SIG-M5 treated with dmso at 0.1 percent for 504 hours (cell line): ENCODE data around the gene IQCF6.
"Not testable (repeated sequence)": the region's sequence is repeated elsewhere in the genome, so short reads cannot be mapped to it uniquely, and the experiment has no call there.

Source experiments
- DNase-seq: peaks from one replicate; lab custom pipeline; 2025; ENCODE audit not compliant: unreplicated experiment; lab: John Stamatoyannopoulos, UW

The IQCF6 gene

DNA sequence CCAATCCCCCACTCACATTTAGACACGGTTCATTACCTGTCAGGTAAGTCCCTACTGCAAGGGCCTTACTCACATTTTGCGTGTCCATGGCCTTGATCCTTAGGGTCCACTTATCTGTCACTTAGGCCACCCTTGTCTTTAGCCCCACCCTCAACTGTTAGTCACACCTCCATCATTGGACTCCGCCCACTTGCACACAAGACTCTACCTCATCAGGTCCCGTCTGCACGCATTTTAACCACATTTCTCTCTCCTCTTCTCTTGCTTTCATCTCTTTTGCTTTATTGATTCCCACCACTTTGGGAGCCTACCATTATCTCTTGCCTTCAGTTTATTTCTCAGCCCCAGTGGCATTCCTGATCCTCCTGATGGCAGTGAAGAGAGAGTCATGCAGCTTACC, at the start of gene IQCF6:
IQCF6 (minus strand) TSS at position 101 of the 400 bp plus-strand sequence; CDS start at position 88, 13 bp downstream.
- no peak for DNase-seq

DNA sequence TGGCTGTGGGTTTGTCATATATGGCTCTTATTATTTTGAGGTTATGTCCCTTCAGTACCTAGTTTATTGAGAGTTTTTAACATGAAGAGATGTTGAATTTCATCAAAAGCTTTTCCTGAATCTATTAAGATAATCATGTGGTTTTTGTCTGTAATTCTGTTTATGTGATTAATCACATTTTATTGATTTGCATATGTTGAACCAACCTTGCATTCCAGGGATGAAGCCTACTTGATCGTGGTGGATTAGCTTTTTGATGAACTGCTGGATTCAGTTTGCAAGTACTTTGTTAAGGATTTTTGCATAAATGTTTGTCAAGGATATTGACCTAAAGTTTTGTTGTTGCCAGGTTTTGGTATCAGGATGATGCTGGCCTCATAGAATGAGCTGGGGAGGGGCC, 49.3 kb upstream of the IQCF6 start:
- DNase-seq: no peak

- no peak for DNase-seq
These were observed 40.8 kb upstream of the IQCF6 start for GRCh38 chr3:51819709-51820406.

- DNase-seq: no peak
These were observed 40.1 kb upstream of the IQCF6 start for GRCh38 chr3:51819151-51819550.

GRCh38 chr3:51817375-51817774, 38.3 kb upstream of the IQCF6 start:
- DNase-seq: no peak

GRCh38 chr3:51816723-51817122, 37.7 kb upstream of the IQCF6 start:
- DNase-seq: no peak

GRCh38 chr3:51815614-51816013, 36.6 kb upstream of the IQCF6 start:
- DNase-seq: no peak

GRCh38 chr3:51814034-51814433, 35.0 kb upstream of the IQCF6 start:
- DNase-seq: no peak

DNA sequence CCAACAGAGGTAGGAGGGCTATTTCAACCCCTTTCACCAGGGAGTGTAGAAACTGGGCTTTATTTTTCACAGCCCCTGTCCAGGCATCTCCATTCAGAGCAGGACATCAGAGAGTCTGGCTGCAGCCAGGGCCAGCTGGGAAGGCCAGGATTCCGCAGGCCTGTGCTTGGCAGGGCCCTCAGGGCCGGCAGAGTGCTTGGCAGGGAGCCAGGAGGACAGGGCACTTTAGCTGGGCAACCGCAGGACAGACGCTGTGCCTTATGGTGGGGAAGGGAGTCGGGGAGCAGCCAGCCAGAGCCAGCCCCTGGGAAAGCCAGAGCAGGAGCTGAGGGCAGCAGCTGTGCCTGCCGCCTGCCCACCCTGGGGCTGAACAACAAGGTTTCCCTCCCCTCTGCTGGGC, 34.5 kb upstream of the IQCF6 start:
- no peak for DNase-seq

DNA sequence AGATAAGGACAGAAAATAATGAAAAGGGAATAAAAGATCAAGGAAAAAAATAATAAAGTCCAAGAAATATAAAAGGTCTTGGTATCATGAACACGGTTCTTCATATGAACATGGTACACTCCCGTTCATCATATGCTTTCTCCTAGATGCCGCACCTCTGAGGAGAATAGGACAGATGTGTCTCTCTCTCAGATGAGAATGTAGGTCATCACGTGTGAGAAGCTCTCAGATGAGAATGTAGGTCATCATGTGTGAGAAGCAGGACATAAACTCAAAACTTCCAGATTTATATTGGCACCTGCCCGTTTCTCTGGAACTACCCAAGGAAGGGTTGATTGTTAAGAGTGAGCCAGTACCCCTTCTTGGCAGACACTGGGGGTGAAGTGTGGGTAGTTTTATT, 29.9 kb upstream of the IQCF6 start:
- DNase-seq: no peak

GRCh38 chr3:51802106-51802703, 23.2 kb upstream of the IQCF6 start:
- DNase-seq: no peak

DNA sequence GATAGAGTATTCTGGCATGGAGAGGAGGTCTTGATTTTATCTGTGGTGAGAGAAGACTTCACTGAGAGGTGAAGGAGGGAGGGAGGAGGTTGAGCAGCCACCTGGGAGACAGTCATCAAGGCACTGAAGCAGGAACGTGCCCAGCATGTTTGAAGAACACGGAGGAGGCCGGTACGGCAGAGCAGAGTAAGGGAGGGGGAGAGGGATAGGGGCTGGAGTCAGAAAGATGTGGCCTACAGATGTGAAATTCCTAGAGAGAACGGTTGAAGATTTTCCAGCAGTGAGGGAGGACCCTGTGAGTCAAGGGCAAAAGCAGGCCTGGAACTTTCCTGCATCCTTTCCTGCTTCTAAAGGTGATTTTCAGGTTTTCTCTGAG, 21.7 kb upstream of the IQCF6 start:
- no peak for DNase-seq

GRCh38 chr3:51799879-51800749, 21.1 kb upstream of the IQCF6 start:
- peak; percentile 71 for DNase-seq

DNA sequence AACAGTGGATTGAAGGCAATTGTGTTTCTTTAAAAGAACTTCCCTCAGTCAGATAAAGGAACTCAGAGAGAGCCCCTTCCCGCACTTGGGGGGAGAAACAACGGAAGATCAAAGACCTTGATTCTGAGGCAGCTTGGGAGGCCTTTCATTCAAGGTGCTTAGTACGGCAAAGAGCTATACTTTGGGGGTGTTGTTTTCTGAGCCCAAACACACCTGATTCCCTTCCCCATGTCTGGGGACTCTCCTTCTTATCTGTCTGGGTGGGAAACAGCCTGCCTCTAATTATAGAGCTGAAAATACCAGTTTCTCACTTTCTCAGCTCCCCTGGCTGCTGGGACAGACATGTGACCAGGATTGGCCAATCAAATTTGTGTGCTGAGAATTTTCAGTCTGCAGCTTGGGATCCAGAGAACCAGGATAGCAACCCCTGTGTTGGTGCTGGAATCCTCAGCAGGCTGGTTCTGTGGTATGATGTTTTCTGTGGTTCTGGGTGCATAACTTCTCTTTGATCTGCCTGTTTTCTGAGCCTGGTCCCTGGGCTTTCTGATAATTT, 19.4 kb upstream of the IQCF6 start:
- no peak for DNase-seq

DNA sequence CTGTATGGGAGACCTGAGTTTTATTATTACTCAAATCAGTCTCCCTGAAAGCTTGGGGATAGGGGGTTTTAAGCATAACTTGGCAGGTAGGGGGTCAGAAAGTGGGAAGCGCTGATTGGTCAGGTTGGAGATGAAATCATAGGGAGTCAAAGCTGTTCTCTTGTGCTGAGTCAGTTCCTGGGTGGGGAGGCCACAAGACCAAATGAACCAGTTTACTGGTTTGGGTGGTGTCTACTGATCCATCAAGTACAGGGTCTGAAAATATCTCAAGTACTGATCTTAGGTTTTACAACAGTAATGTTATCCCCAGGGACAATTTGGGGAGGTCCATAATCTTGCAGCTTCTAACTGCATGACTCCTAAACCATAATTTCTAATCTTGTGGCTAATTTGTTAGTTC, 17.8 kb upstream of the IQCF6 start:
- DNase-seq: no peak

DNA sequence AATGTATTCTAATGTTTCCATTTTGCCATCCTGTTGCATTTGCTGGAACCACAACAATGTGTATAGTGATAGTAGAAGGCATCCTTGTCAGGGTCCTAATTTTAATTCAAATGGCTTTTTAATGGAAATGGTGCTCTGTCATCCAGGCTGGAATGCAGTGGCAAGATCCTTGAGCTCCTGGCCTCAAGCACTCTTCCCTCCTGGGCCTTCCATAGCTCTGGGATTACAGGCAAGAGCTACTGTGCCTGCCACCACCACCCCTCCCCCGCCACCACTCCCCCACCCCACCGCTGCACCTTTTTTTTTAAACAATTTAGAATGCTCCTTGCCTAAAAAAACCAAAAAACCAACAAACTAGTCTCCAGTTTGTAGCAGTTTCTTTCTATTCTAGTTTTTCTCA, 15.2 kb upstream of the IQCF6 start:
- no peak for DNase-seq

DNA sequence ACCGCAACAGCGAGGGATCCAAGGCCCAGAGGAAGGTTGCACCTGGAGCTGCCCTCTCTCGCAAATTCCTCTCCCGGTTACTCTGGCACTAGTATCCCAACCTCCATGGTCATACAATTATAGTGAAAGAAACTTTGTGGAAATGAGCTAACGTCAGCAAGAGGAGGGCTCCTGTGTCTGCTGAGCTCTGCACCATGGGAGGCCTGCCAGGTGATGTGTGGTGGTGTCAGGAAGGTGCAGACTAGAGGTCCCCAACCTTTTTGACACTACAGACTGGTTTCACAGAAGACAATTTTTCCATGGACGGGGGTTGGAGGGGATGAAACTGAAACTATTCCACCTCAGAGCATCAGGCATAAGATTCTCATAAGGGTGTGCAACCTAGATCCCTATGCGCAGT, 13.2 kb upstream of the IQCF6 start:
- no peak for DNase-seq

GRCh38 chr3:51789437-51789836, 10.4 kb upstream of the IQCF6 start:
- no peak for DNase-seq

GRCh38 chr3:51787576-51787975, 8.5 kb upstream of the IQCF6 start:
- DNase-seq: not testable (repeated sequence)

GRCh38 chr3:51786267-51786666, 7.2 kb upstream of the IQCF6 start:
- no peak for DNase-seq

DNA sequence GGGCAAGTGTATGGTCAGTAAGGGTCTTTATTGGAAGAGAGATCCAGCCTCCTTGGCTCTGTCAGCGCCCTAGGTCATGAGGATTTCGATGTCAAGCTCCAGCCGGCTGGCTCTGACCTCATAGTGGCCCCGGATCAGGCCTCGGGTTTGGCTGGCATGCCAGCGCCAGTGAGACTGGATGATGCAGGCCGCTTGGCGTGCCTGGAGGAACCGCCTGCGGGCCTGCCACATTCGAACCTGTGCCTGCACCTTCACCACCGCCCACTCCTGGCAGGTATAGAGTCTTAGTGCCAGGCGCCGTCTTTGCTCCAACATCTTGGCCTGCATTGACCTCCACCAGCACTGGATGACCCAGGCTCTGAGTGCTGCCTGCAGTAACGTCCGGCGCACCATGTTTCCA, 483 bp downstream of the IQCF6 start:
- DNase-seq: no peak

- DNase-seq: no peak
These were observed 1.1 kb downstream of the IQCF6 start for GRCh38 chr3:51777985-51778384.
